ENCODE data around the gene CCR9. TPM values are rescaled to one million over a fixed set of nuclear protein-coding genes. Genes with fewer than 3 reads are reported as not detected.

The CCR9 gene
- total RNA-seq, 2 experiments from 2014 or later = 0.20 TPM

GRCh38 chr3:45922039-45922326 is 35.6 kb downstream of the CCR9 start:
- Mint-ChIP-seq H3K4me3 (no peak overlapping the region), H3K27me3 (no peaks in the 10 kb centered on the region), H3K4me1 (ENCODE audit: low read depth) (peaks cover 18% of the 10 kb centered on the region), H3K36me3 (ENCODE audit: low read depth) (peaks cover 45% of the 10 kb centered on the region), H3K9me3 (no peaks in the 10 kb centered on the region), H3K27ac (no peak overlapping the region)
- ATAC-seq = no peak
- POLR2A ChIA-PET = interaction anchor here (1.1 to 1.8 kb wide), 3 partner anchors 21 to 58 kb away, joined by 3 to 7 read pairs (median 6); partner anchors contain the start of gene CXCR6
- CTCF ChIA-PET = interaction anchor here (35.9 kb wide), 1 partner anchor 161 kb away, joined by 656 read pairs; no protein-coding TSS in a partner anchor
- intact Hi-C loops (cut with micrococcal nuclease) = no loop called here
- no peak for TF ChIP-seq CTCF (IDR thresholded peaks at IDR 0.05)
- DNase-seq = no peak

- H3K36me3 Mint-ChIP-seq (ENCODE audit: low read depth) = peaks cover 53% of the 10 kb centered on the region
- no peaks in the 10 kb centered on the region for H3K27me3 Mint-ChIP-seq
- H3K27ac Mint-ChIP-seq = no peak overlapping the region
- no peaks in the 10 kb centered on the region for H3K9me3 Mint-ChIP-seq
- POLR2A ChIA-PET = interaction anchor here (0.7 to 1.8 kb wide), 5 partner anchors 8 to 76 kb away, joined by 3 to 7 read pairs (median 3); partner anchors contain the start of gene CXCR6
- peaks cover 13% of the 10 kb centered on the region for H3K4me1 Mint-ChIP-seq (ENCODE audit: low read depth)
- CTCF ChIA-PET = interaction anchor here (0.9 to 35.9 kb wide), 2 partner anchors 8 to 160 kb away, joined by 3 to 656 read pairs; no protein-coding TSS in a partner anchor
- intact Hi-C loops (cut with micrococcal nuclease) = no loop called here
- TF ChIP-seq CTCF (IDR thresholded peaks at IDR 0.05) = no peak
- DNase-seq = no peak
- ATAC-seq = no peak
- no peak overlapping the region for H3K4me3 Mint-ChIP-seq
Measured at GRCh38 chr3:45922950-45923590, 36.7 kb downstream of the CCR9 start.

GRCh38 chr3:45923755-45924154 is 37.4 kb downstream of the CCR9 start:
- CTCF ChIA-PET = interaction anchor here (35.9 kb wide), 1 partner anchor 159 kb away, joined by 656 read pairs; no protein-coding TSS in a partner anchor
- TF ChIP-seq CTCF (IDR thresholded peaks at IDR 0.05) = no peak
- POLR2A ChIA-PET = interaction anchor here (0.7 to 1.1 kb wide), 2 partner anchors 11 to 77 kb away, joined by 3 read pairs; no protein-coding TSS in a partner anchor
- intact Hi-C loops (cut with micrococcal nuclease) = no loop called here
- Mint-ChIP-seq H3K4me1 (ENCODE audit: low read depth) (peaks cover 10% of the 10 kb centered on the region), H3K27ac (no peak overlapping the region), H3K36me3 (ENCODE audit: low read depth) (peaks cover 54% of the 10 kb centered on the region), H3K9me3 (no peaks in the 10 kb centered on the region), H3K27me3 (no peaks in the 10 kb centered on the region), H3K4me3 (no peak overlapping the region)
- peak; percentile 18 for DNase-seq
- no peak for ATAC-seq

GRCh38 chr3:45927881-45928280 is 41.5 kb downstream of the CCR9 start:
- no peak overlapping the region for H3K27ac Mint-ChIP-seq
- ATAC-seq (no peak), DNase-seq (no peak)
- POLR2A ChIA-PET = interaction anchor here (1.0 to 2.8 kb wide), 2 partner anchors 8 to 166 kb away, joined by 3 to 10 read pairs; no protein-coding TSS in a partner anchor
- no peaks in the 10 kb centered on the region for H3K27me3 Mint-ChIP-seq
- intact Hi-C loops (cut with micrococcal nuclease) = loop anchor here (2.0 to 5.0 kb wide), 2 partner anchors 167 to 416 kb away; no protein-coding TSS in a partner anchor
- H3K9me3 Mint-ChIP-seq = no peaks in the 10 kb centered on the region
- no peak for TF ChIP-seq CTCF (IDR thresholded peaks at IDR 0.05)
- no peaks in the 10 kb centered on the region for H3K4me1 Mint-ChIP-seq (ENCODE audit: low read depth)
- CTCF ChIA-PET = interaction anchor here (0.9 to 35.9 kb wide), 11 partner anchors 10 to 268 kb away, joined by 3 to 656 read pairs (median 7); partner anchors contain the start of gene CCR9
- H3K36me3 Mint-ChIP-seq (ENCODE audit: low read depth) = peaks cover 49% of the 10 kb centered on the region
- no peak overlapping the region for H3K4me3 Mint-ChIP-seq
